ENCODE measurements around the gene AMBRA1.
A peak's percentile ranks its signal among the peaks of the same experiment; 100 is the strongest.

The AMBRA1 gene

DNA sequence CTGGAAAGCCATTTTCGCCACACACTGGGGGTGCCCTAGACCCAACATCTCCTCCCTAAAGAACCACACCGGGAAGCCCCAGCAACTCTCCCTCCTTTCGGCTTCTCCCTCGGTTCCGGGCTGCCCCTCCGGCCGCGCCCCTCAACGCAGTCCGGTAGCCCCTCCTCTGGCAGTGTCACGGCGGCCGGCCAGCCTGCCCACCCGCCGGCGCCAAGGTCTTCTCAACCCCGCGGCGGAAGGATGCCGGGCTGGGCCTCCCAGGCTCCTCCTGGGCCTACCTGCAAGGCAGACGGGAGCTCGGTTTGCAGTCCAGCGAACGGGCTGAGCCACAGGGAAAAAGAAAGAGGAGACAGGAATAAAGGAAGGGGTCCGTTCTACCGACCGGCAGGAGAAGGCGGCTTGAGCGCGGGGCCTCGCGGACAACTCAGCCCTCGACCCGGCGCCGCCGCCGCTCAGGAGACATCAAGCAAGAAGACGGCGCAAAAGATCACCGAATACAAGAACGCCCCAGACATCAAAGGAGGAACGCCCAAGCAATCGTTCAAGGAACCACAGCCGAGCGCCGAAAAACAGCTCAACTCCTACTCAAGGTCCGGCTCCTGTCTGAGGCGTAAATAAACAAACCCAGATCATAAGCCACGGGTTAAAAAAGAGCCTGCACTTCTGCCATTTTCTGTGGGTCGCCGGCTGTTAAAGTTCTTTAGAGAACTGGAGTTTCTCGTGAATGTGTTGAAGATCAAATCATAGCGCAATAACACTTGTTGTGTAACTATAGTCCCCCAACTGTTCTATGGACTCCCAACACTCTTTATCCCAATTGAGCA, at the start of gene AMBRA1:
Gene AMBRA1, minus strand, starts transcription at position 474 of the 824 bp plus-strand sequence. CDS start 45,643 bp downstream, outside the sequence.
- DNase-seq (ENCODE audit: low read depth) = peak; percentile 68

DNA sequence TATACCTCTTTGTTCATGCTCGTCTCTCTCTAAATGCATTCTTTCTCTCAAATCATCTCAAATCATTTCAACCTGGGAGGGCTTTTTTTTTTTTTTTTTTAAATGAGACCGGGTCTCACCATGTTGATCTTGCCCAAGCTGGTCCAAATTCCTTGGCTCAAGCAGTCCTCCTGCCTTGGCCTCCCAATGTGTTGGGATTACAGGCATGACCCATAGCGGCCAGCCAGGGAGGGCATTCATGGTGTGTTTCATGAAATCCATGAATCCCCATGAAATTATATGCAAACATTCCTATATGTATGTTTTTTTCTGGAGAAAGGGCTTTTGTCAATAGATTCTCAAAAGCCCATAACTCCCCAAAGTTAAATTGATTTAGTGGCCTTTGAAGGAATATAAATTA, 49.7 kb upstream of the AMBRA1 start:
- no peak for DNase-seq (ENCODE audit: low read depth)

DNA sequence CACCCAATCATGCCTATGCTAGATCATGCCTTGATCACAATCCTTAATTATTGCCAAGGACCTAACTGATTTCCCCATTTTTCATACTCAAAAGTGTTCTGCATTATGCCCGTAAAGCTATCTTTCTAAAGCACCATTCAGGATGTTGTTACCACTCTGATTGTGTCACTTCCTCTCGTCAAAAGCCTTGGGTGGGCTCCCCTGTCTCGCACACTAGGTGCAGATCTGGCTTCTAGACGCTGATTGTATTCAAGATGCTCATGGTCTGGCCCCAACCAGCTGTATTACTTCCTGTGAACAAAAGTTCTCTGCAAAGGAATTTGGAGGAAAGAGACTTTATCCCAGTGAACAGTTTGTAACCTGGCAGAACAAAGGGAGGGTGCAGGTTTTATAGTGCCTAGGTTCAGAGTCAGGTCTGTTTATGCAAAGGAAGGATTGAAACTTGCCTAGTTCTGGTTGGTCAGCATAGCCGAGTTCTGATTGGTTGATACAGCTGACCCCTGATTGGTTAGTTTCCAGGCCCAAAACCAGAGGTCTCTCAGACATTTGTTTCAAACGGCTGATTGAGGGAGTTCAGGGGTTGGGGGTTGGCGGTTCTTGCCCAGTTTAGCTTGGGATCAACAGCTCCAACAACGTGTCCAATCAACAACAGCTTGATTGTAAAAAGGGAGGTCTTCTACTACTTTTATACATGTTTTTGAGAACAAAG, 49.0 kb upstream of the AMBRA1 start:
- DNase-seq (ENCODE audit: low read depth) = no peak

- no peak for DNase-seq (ENCODE audit: low read depth)
These were observed 47.8 kb upstream of the AMBRA1 start for GRCh38 chr11:46641639-46642038.

DNA sequence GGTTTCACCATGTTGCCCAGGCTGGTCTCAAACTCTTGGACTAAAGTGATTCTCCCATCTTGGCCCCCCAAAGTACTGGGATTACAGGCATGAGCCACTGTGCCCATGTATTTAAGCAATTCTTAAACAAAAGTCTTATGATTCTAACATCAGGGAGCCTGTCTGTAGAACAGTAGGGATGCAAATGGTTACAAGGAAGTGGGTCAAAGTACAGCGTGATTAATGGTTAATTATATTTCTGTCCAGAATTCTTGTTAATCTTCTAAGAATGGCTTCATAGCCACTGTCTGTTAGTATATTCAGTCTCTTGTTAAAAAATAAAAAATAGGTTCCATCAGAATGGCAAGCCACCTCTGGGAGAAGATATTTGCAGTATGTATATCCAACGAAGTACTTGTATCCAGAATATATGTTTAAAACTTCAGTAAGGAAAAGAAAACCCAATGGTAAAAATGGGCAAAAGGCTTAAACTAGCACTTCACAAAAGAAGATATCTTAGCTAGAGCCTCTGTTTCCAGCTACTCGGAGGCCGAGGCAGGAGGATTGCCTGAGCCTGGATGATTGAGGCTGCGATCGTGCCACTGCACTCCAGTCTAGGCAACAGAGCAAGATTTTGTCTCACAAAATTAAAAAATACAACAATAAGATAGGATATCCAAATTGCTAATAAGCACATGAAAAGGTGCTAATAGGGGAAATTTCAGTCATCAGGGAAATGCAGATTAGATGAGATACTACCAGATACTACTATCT, 46.4 kb upstream of the AMBRA1 start:
- DNase-seq (ENCODE audit: low read depth) = no peak

- no peak for DNase-seq (ENCODE audit: low read depth)
These were observed 45.5 kb upstream of the AMBRA1 start for GRCh38 chr11:46639197-46639839.

DNA sequence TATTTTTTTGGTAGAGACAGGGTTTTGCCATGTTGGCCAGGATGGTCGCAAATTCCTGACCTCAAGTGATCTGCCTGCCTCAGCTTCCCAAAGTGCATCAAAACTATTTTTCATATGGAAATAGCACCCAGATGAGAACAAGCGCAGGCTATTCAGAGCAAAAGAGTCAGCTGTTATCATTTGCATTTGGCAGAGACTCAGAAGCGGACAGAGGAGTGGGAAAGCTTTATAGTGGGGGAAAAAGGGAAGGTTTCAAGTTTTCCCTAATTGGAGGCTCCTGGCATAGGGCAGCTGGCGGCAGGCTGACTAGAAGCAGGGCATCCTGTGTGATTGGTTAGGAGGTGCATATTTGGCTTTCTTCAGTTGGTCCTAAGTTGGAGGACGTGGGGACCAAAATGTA, 43.7 kb upstream of the AMBRA1 start:
- DNase-seq (ENCODE audit: low read depth) = no peak

DNA sequence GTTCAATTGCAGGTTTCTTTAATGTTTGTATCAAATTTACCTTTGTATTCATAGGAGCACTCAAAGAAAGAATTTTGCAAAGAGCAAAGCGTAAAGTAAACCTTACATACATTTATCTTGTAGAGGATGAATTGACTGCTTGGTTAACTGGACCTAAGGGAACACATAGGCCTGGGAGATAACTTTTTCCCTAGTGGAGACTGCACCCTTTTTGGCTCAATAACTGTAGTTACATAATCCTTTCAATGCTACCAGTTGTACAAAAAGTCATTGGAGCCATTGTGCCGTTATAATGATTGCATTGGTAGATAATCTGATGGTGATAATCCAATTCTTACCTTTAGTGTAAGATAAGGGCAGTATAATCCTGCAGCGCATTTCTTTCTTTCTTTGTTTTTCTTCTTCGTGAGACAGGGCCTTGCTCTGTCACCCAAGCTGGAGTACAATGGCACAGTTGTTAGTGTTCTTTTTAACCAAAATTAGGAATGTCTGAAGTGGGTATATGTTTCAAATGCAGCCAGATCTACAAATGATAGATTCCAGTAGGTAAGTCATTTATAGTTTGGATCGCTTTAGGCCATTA, 41.8 kb upstream of the AMBRA1 start:
- no peak for DNase-seq (ENCODE audit: low read depth)

DNA sequence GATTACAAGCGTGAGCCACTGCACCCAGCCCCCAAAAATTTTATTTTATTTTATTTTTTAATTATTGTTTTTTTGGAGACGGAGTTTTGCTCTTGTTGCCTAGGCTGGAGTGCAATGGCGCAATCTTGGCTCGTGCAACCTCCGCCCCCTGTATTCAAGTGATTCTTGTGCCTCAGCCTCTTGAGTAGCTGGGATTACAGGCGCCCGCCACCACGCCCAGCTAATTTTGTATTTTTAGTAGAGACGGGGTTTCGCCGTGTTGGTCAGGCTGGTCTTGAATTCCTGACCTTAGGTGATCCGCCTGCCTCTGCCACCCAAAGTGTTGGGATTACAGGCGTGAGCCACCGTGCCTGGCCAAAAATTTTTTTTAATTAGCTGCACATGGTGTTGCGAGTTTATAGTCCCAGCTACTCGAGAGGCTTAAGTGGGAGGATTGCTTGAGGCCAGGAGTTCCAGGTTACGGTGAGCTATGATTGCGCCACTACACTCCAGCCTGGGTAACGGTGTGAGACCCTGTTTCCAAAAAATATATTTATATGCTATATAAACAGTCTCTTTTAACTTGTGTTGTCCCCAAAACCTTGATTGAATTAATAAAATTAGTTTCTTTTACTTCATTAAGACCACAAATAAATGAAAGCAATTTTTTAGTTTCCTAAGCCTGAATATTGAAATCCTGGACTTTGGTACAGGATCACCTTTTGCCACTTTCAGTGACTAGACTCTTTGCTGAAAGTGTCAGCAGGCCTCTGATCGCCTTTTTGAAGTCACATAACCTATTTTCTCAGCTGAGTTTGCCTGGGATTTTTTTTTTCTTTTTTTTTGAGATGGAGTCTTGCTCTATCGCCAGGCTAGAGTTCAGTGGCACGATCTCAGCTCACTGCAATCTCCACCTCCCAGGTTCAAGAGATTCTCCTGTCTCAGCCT, 39.7 kb upstream of the AMBRA1 start:
- no peak for DNase-seq (ENCODE audit: low read depth)

DNA sequence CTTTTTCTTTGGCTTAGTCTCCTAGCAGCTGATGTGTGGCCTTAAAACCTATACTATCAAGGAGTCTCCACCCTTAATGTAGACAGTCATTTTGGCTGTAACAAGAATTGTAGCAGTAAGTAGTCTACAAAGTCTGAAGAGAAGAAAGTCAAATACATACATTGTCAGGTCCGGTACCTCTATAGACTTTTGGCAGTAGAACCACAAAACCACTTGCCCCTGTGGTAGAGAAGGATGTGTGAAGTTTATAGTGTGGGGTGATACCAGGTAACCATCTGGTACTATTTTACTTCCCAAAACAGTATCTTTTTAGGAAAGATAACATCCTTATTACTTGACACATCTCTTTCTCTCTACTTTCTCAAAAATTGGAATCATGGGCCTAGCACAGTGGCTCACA, 38.7 kb upstream of the AMBRA1 start:
- no peak for DNase-seq (ENCODE audit: low read depth)

- DNase-seq (ENCODE audit: low read depth) = no peak
These were observed 37.9 kb upstream of the AMBRA1 start for GRCh38 chr11:46631676-46632075.

- DNase-seq (ENCODE audit: low read depth) = no peak
These were observed 36.4 kb upstream of the AMBRA1 start for GRCh38 chr11:46630237-46630636.

DNA sequence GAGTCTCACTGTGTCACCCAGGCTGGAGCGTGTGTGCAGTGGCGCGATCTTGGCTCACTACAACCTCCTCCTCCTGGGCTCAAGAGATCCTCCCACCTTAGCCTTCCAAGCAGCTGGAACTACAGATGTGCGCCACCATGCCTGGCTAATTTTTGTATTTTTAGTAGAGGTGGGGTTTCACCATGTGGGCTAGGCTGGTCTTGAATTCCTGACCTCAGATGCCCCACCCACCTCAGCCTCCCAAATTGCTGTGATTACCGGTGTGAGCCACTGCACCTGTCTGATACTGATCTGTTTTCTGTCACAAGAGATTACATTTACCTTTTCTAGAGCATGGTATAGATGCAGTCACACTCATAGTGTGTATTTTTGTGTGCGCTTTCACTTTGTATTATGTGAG, 35.1 kb upstream of the AMBRA1 start:
- no peak for DNase-seq (ENCODE audit: low read depth)

GRCh38 chr11:46625406-46625805, 31.6 kb upstream of the AMBRA1 start:
- no peak for DNase-seq (ENCODE audit: low read depth)

GRCh38 chr11:46618837-46619236, 25.0 kb upstream of the AMBRA1 start:
- no peak for DNase-seq (ENCODE audit: low read depth)

DNA sequence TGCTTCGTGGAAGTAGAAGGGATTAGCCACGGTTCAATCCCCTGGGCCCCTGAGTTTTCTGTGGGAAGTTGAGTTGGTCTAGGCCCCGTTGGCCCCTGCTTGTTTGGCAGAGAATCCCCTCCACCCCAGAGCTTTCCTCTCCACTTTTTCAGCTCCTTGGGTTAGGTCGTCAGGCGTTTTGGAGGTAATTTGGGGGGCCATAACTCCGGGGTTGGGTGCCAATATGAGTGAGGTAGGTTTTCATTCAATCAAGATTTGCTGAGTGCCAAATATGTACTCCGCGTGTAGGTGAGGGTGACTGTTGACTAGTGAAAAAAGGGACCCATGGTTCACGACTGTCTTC, 24.1 kb upstream of the AMBRA1 start:
- no peak for DNase-seq (ENCODE audit: low read depth)

GRCh38 chr11:46617134-46617971, 23.5 kb upstream of the AMBRA1 start, which contains the start of the genes ATG13 and HARBI1:
ATG13 (plus strand) TSS chr11:46617553; CDS start chr11:46644292, 26,739 bp downstream.
HARBI1 (minus strand) TSS chr11:46617227; CDS start chr11:46616237, 990 bp downstream.
- peak; percentile 90 for DNase-seq (ENCODE audit: low read depth)

DNA sequence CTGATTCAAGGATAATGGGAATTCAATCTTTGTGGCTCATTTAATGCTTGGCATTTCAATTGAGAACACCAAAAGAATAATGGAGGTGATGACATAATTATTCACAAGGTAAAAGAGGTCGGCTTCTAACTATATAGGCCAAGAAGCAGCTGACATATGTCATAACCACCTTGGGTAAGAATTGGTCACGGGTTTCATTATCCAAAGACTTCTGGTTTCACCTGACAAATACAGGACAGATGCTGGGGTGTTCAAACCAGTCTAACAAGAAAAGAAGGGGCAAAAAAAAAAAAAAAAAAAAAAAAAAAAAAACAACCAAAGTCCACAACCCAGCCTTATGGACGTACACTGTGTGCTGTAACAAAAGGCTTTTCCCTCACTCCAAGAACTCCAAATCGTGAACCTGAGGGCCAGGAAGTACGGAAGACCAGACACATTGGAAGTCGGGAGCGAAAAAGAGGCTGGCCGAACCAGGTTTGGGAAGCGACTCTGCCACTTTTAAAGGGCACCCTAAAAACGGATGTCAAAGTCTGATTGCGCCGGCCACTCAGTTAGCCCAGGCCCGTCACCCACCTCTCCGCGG, 22.8 kb upstream of the AMBRA1 start:
- DNase-seq (ENCODE audit: low read depth) = no peak

DNA sequence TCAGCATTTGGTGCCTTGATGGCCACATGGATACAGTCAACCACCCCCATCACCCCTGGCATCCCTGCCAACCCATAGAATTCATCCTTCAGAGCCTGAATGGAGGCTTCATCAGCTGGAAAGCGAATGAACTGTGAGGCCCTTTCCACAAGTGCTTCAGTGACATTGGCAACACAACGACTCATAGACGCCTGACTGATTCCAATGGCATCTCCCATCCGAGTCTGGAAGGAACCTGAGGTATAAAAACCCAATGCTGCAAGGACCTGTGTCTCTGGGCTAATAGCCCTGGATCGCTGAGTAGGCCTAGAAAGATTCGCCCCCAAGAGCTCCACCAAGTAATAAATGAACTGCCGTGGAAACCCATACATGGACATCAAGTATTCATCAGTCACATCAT, 21.9 kb upstream of the AMBRA1 start:
- DNase-seq (ENCODE audit: low read depth) = no peak
